HL-60 (cell line): Measurements from ENCODE around the gene BECN2.

Source experiments
- DNase-seq, 2 experiments: peaks; one replicate each; pipeline ENCODE4 v3.0.0-alpha.2; 2010 to 2020; ENCODE audit warnings: low read depth in 1 of 2, low spot score in 1 of 2
- H3K27ac ChIP-seq: fragments of 250-450 bp; sonication (Bioruptor Pico); replicated peaks from 2 replicates; pipeline ENCODE4 v1.5.1; 2020; ENCODE audit warnings: mild to moderate bottlenecking, moderate library complexity
- H3K27me3 ChIP-seq: fragments of 250-450 bp; sonication (Bioruptor Pico); 2 replicates; pipeline ENCODE4 v1.5.1; 2021; ENCODE audit warnings: mild to moderate bottlenecking, moderate library complexity; ENCODE audit not compliant: insufficient read depth, poor library complexity, severe bottlenecking
- H3K4me3 ChIP-seq: replicated peaks from 2 replicates; pipeline ENCODE4 v1.5.1; 2011; ENCODE audit warnings: mild to moderate bottlenecking, control low read depth, low read length; ENCODE audit not compliant: insufficient read depth
- GABPA ChIP-seq: IDR thresholded peaks from 2 replicates; pipeline ENCODE4 v1.6.1; 2012; ENCODE audit warnings: low read depth
- POLR2AphosphoS5 ChIP-seq: IDR thresholded peaks from 2 replicates; pipeline ENCODE4 v1.6.1; 2012; ENCODE audit warnings: low read depth
- SPI1 ChIP-seq: IDR thresholded peaks from 2 replicates; pipeline ENCODE4 v1.6.1; 2012; ENCODE audit warnings: low read depth, mild to moderate bottlenecking, borderline replicate concordance
- TF ChIP-seq, protein P1 (sequence below): IDR thresholded peaks from 2 replicates; pipeline ENCODE4 v1.6.1; 2012; ENCODE audit warnings: low read depth; ENCODE audit not compliant: insufficient replicate concordance
- TF ChIP-seq, protein P2 (sequence below): IDR thresholded peaks from one replicate; pipeline ENCODE4 v1.5.1; 2011; ENCODE audit warnings: low read length, control low read depth, inconsistent platforms; ENCODE audit not compliant: insufficient read depth

BECN2 gene

DNA sequence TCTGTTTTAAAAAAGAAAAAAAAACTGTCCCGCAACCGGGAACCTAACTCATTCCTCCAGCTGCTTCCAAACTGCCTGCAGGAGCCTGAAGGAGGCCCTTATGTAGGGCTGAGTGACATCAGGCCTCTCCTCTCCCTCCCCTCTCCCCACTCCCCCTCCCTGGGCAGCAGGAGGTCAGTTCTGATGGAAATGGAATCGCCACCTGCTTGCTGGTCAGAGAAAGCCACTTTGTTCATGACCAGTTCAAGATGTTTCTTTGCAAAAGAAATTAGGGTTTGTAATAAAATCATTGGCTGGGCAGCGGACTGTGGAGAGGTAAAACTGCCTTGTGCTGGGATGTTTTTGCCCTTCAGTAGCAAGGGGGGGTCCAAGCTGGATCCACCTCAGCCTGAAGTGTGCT, 41.5 kb downstream of the BECN2 start, which contains the start of gene MAP1LC3C:
TSS of gene MAP1LC3C (minus strand) at position 73 of the 400 bp plus-strand sequence. CDS start 90 bp downstream, outside the sequence.
- TF ChIP-seq SPI1: no peak
- TF ChIP-seq, protein P1, sequence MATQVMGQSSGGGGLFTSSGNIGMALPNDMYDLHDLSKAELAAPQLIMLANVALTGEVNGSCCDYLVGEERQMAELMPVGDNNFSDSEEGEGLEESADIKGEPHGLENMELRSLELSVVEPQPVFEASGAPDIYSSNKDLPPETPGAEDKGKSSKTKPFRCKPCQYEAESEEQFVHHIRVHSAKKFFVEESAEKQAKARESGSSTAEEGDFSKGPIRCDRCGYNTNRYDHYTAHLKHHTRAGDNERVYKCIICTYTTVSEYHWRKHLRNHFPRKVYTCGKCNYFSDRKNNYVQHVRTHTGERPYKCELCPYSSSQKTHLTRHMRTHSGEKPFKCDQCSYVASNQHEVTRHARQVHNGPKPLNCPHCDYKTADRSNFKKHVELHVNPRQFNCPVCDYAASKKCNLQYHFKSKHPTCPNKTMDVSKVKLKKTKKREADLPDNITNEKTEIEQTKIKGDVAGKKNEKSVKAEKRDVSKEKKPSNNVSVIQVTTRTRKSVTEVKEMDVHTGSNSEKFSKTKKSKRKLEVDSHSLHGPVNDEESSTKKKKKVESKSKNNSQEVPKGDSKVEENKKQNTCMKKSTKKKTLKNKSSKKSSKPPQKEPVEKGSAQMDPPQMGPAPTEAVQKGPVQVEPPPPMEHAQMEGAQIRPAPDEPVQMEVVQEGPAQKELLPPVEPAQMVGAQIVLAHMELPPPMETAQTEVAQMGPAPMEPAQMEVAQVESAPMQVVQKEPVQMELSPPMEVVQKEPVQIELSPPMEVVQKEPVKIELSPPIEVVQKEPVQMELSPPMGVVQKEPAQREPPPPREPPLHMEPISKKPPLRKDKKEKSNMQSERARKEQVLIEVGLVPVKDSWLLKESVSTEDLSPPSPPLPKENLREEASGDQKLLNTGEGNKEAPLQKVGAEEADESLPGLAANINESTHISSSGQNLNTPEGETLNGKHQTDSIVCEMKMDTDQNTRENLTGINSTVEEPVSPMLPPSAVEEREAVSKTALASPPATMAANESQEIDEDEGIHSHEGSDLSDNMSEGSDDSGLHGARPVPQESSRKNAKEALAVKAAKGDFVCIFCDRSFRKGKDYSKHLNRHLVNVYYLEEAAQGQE: no peak
- no peak for TF ChIP-seq POLR2AphosphoS5
- TF ChIP-seq, protein P2, sequence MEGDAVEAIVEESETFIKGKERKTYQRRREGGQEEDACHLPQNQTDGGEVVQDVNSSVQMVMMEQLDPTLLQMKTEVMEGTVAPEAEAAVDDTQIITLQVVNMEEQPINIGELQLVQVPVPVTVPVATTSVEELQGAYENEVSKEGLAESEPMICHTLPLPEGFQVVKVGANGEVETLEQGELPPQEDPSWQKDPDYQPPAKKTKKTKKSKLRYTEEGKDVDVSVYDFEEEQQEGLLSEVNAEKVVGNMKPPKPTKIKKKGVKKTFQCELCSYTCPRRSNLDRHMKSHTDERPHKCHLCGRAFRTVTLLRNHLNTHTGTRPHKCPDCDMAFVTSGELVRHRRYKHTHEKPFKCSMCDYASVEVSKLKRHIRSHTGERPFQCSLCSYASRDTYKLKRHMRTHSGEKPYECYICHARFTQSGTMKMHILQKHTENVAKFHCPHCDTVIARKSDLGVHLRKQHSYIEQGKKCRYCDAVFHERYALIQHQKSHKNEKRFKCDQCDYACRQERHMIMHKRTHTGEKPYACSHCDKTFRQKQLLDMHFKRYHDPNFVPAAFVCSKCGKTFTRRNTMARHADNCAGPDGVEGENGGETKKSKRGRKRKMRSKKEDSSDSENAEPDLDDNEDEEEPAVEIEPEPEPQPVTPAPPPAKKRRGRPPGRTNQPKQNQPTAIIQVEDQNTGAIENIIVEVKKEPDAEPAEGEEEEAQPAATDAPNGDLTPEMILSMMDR: no peak
- TF ChIP-seq GABPA: no peak
- DNase-seq: no peak
- no peak within 1 kb of the TSS for H3K27ac ChIP-seq
- H3K4me3 ChIP-seq: peak within 1 kb of the TSS; percentile 31
- H3K27me3 ChIP-seq: no peaks in the 10 kb centered on the region

DNA sequence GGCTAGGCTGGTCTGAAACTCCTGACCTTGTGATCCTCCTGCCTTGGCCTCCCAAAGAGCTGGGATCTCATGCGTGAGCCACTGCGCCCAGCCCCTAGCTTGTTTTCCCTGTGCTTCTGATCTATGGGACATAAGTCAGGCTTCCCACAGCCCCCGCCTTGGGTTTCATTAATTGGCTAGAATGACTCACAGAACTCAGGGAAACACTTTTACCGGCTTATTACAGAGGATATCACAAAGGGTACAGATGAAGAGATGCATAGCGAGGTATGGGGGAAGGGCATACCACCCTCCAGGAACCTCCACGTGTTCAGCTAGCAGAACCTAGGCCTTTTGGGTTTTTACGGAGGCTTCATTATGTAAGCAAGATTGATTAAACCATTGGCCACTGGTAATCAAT, 42.9 kb downstream of the BECN2 start:
- no peak for DNase-seq
- H3K27me3 ChIP-seq: no peaks in the 10 kb centered on the region
- no peak overlapping the region for H3K27ac ChIP-seq
- TF ChIP-seq, protein P2: no peak
- TF ChIP-seq SPI1: no peak
- no peak for TF ChIP-seq POLR2AphosphoS5
- TF ChIP-seq GABPA: no peak
- TF ChIP-seq, protein P1: no peak
- no peak overlapping the region for H3K4me3 ChIP-seq

DNA sequence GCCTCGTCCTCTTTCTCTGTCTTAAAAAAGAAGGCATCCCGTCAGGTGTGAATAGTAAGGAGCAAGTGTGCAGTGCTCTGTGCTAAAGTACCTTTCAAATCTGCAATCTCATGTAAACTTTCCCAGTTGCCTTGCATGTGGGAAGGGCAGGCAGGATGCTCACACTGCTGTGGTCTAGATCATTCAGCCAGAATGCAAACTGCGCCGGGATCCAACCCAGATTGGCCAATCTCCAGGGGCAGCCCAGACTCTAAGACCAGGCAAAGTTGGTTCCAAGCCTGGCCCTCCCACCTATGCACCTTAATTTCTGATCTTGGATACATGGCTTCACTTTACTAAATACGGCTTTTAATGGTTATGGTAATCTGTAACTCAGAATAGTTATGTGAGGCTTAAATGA, 44.5 kb downstream of the BECN2 start:
- Histone ChIP-seq H3K4me3 (no peak overlapping the region), H3K27me3 (no peaks in the 10 kb centered on the region), H3K27ac (no peak overlapping the region)
- no peak for DNase-seq
- TF ChIP-seq, protein P2: no peak
- TF ChIP-seq, protein P1: no peak
- TF ChIP-seq SPI1 (no peak), GABPA (no peak), POLR2AphosphoS5 (no peak)
